GM12878 (cell line): ENCODE data around the gene OLIG3. TPM values are rescaled to one million over a fixed set of nuclear protein-coding genes. Genes with fewer than 3 reads are reported as not detected.

Experiments used
- ATAC-seq: fragments of 200-7000 bp; cut with Tn5 transposase; 3 replicates; pipeline ENCODE4 v1.9.1; 2020; ENCODE audit warnings: mild to moderate bottlenecking, moderate library complexity
- BruUV-seq: library from RNA; stranded (reverse); fragments of 400-500 nt; replicated peaks from 2 replicates; lab custom pipeline; 2021; lab: Mats Ljungman, UMichigan
- CTCF ChIA-PET: fragments of 300-600 bp; sonication (Branson Sonifier 250); formaldehyde crosslinking; extraction: SDS; loops from one replicate; lab custom pipeline; 2021; ENCODE audit warnings: inconsistent platforms; lab: Yijun Ruan, JAX
- POLR2A ChIA-PET: fragments of 350-600 bp; formaldehyde crosslinking; extraction: SDS; loops from one replicate; lab custom pipeline; 2021; ENCODE audit warnings: inconsistent platforms; lab: Charles Lee
- RAD21 ChIA-PET: fragments of 300-600 bp; sonication (Branson Sonifier 250); formaldehyde crosslinking; loops from one replicate; lab custom pipeline; 2023; ENCODE audit warnings: antibody characterized with exemption; ENCODE audit not compliant: unreplicated experiment; lab: Charles Lee
- SMC1A ChIA-PET: fragments of 300-600 bp; sonication (Branson Sonifier 250); formaldehyde crosslinking; loops from one replicate; lab custom pipeline; 2023; ENCODE audit not compliant: unreplicated experiment, uncharacterized antibody; lab: Charles Lee
- DNase-seq: peaks from one replicate; pipeline ENCODE4 v3.0.0-alpha.2; 2011; ENCODE audit warnings: low read depth, low spot score
- FAIRE-seq: peaks from 3 replicates; lab custom pipeline; 2011; peaks lifted over from hg19 to GRCh38; lab: Jason Lieb, UNC
- H2AFZ ChIP-seq: 2 replicates; pipeline ENCODE4 v1.6.0; 2011; ENCODE audit warnings: low read depth, low read length, control low read depth; ENCODE audit not compliant: control insufficient read depth
- H3K27ac ChIP-seq: 2 replicates; pipeline ENCODE4 v1.5.1; 2011; ENCODE audit warnings: control low read depth; ENCODE audit not compliant: control insufficient read depth, insufficient read depth
- H3K27me3 ChIP-seq, 2 experiments: replicated peaks in 1 of 2; 2 replicates each; pipeline versions ENCODE4 v1.6.0 to v1.6.1; 2011; ENCODE audit warnings: low read length in 1 of 2; ENCODE audit not compliant: control insufficient read depth in 2 of 2, insufficient read depth in 2 of 2
- H3K36me3 ChIP-seq, 2 experiments: 2 replicates each; pipeline ENCODE4 v1.5.1; 2011; ENCODE audit warnings: low read length in 1 of 2; ENCODE audit not compliant: control insufficient read depth in 2 of 2, insufficient read depth in 2 of 2
- H3K4me1 ChIP-seq: 2 replicates; pipeline ENCODE4 v1.6.1; 2011; ENCODE audit warnings: mild to moderate bottlenecking, low read length, moderate library complexity, mixed read lengths; ENCODE audit not compliant: control insufficient read depth, insufficient read depth
- H3K4me2 ChIP-seq: 2 replicates; pipeline ENCODE4 v1.6.0; 2011; ENCODE audit warnings: control low read depth; ENCODE audit not compliant: control insufficient read depth, insufficient read depth
- H3K4me3 ChIP-seq: fragments of 200-600 bp; sonication (generic); 2 replicates; pipeline ENCODE4 v1.5.1; 2016
- H3K79me2 ChIP-seq: 2 replicates; pipeline ENCODE4 v1.6.0; 2011; ENCODE audit warnings: low read length; ENCODE audit not compliant: control insufficient read depth, insufficient read depth
- H3K9ac ChIP-seq: 2 replicates; pipeline ENCODE4 v1.8.0; 2011; ENCODE audit warnings: low read length, control low read depth, mixed read lengths; ENCODE audit not compliant: control insufficient read depth, insufficient read depth
- H3K9me3 ChIP-seq: replicated peaks from 3 replicates; pipeline ENCODE4 v1.5.1; 2011; ENCODE audit warnings: mild to moderate bottlenecking, low read length; ENCODE audit not compliant: control insufficient read depth, insufficient read depth
- H4K20me1 ChIP-seq: 2 replicates; pipeline ENCODE4 v1.6.0; 2011; ENCODE audit not compliant: control insufficient read depth, insufficient read depth
- BMI1 ChIP-seq: fragments of 450-650 bp; IDR thresholded peaks from 2 replicates; pipeline ENCODE4 v1.6.1; 2016; ENCODE audit warnings: mild to moderate bottlenecking, moderate library complexity, borderline replicate concordance
- CBX5 ChIP-seq: sonication (generic); IDR thresholded peaks from 2 replicates; pipeline ENCODE4 v1.6.1; 2016; ENCODE audit warnings: low read depth, moderate library complexity, mild to moderate bottlenecking, inconsistent platforms
- FOXM1 ChIP-seq: IDR thresholded peaks from 2 replicates; pipeline ENCODE4 v1.6.1; 2012; ENCODE audit warnings: low read depth, mild to moderate bottlenecking, inconsistent platforms, low read length, moderate library complexity
- HDAC6 ChIP-seq: fragments of 200-600 bp; sonication (generic); IDR thresholded peaks from one replicate; pipeline ENCODE4 v1.8.0; 2017; ENCODE audit warnings: antibody characterized with exemption; ENCODE audit not compliant: unreplicated experiment
- NFIC ChIP-seq: IDR thresholded peaks from 2 replicates; pipeline ENCODE4 v1.6.1; 2012; ENCODE audit warnings: low read depth, mild to moderate bottlenecking, inconsistent platforms, low read length, moderate library complexity
- PAX5 ChIP-seq: IDR thresholded peaks from 2 replicates; pipeline ENCODE4 v1.6.1; 2011; ENCODE audit warnings: low read depth, low read length, borderline replicate concordance
- RUNX3 ChIP-seq: IDR thresholded peaks from 2 replicates; pipeline ENCODE4 v1.6.1; 2012; ENCODE audit warnings: low read length, inconsistent platforms
- ZZZ3 ChIP-seq: IDR thresholded peaks from 2 replicates; pipeline ENCODE4 v1.6.1; 2011; ENCODE audit warnings: low read depth; ENCODE audit not compliant: control insufficient read depth, insufficient read length
- WGBS: methylation state at CpG from one replicate; pipeline ENCODE4 v1.1.6; 2016; ENCODE audit warnings: low lambda C conversion rate; ENCODE audit not compliant: insufficient replicate concordance, insufficient coverage; ENCODE audit errors: missing lambda C conversion rate; 5-methylcytosine and 5-hydroxymethylcytosine counted together
- in situ Hi-C: fragments of 300-500 bp; cut with MboI; formaldehyde crosslinking; loops from 9 replicates; pipeline ENCODE4 v1.14.3; 2018; ENCODE audit warnings: mixed read lengths
- intact Hi-C: fragments of 100-400 bp; cut with micrococcal nuclease; formaldehyde crosslinking; loops from one replicate; pipeline ENCODE4 v1.14.2; 2022; ENCODE audit not compliant: unreplicated experiment
- polyA plus RNA-seq, 11 experiments: library from polyadenylated mRNA; depleted of rRNA in 4 of 11; unstranded in 6 of 11; stranded (reverse) in 5 of 11; fragments of >200 nt; fragmentation: Nextera tagmentation in 4 of 11; fragmentation: Illumina TruSeq in 1 of 11; extraction: Ambion mirVana in 4 of 11; extraction: Trizol in 1 of 11; gene quantifications; 1 replicate in 1 of 11; 2 replicates in 10 of 11; pipeline versions ENCODE4 v1.2.1 to v1.2.3, GENCODE V29; 2011 to 2016; ENCODE audit warnings: inconsistent platforms in 2 of 11, missing spikeins in 2 of 11, low read depth in 1 of 11
- total RNA-seq, 4 experiments: library from RNA; depleted of rRNA in 3 of 4; stranded (reverse); fragments of >200 nt in 3 of 4; fragmentation: Illumina TruSeq in 1 of 4; extraction: Trizol in 1 of 4; gene quantifications; 2 replicates each; pipeline versions ENCODE4 v1.2.1 to v1.2.3, GENCODE V29; 2013 to 2021
- TF ChIP-seq, protein P1 (sequence below): fragments of 450-650 bp; IDR thresholded peaks from 2 replicates; pipeline ENCODE4 v1.6.1; 2017; ENCODE audit warnings: borderline replicate concordance
- TF ChIP-seq, protein P2 (sequence below): IDR thresholded peaks from 2 replicates; pipeline ENCODE4 v1.6.1; 2012; ENCODE audit warnings: low read length, inconsistent platforms
- TF ChIP-seq, protein P3 (sequence below): fragments of 150-350 bp; IDR thresholded peaks from 2 replicates; pipeline ENCODE4 v1.6.1; 2016; ENCODE audit warnings: low read depth, low read length
- TF ChIP-seq, protein P4 (sequence below): IDR thresholded peaks from 2 replicates; pipeline ENCODE4 v1.6.1; 2011; ENCODE audit warnings: low read depth, mild to moderate bottlenecking, low read length, moderate library complexity, borderline replicate concordance; ENCODE audit errors: extremely low read depth
- TF ChIP-seq, protein P5 (sequence below): fragments of 450-650 bp; IDR thresholded peaks from 2 replicates; pipeline ENCODE4 v1.6.1; 2014; ENCODE audit warnings: mild to moderate bottlenecking

The OLIG3 gene
- total and polyA plus RNA-seq, 10 of the 15 experiments (the other 5 are each of a cell fraction or from before 2014, with no cell fraction given), result not detected

DNA sequence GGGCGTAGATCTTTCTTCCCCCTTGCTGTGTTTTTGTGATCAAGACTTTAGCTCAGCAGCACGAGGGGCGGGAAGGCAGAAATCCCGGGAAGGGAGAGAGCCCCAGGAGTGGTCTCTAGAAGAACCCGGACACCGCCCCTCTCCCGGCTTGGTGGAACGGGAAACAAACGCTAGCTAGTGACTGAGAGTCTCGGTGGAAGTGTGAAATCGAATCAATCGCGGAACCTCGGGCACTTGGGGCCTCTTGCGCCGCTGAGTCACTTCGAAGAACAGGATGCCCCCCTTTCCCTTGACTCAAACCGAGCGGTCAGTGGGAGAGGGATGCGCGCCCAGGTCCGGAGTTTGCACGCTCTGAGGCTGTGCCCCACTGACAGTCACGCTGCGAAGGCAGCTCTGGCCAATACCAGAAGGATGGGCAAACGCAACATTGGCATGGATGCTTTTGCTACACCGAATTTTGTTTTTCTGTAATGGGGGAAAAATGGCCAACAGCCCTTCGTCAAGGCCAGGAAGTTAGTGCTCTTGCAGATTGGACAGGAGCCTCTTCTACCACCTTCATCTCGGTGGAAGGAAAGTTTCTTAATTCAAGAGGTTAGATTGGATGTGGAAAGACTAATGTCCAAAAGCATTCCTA, 1.6 kb upstream of the OLIG3 start (continued):
- no peak for TF ChIP-seq FOXM1
- TF ChIP-seq, protein P1, sequence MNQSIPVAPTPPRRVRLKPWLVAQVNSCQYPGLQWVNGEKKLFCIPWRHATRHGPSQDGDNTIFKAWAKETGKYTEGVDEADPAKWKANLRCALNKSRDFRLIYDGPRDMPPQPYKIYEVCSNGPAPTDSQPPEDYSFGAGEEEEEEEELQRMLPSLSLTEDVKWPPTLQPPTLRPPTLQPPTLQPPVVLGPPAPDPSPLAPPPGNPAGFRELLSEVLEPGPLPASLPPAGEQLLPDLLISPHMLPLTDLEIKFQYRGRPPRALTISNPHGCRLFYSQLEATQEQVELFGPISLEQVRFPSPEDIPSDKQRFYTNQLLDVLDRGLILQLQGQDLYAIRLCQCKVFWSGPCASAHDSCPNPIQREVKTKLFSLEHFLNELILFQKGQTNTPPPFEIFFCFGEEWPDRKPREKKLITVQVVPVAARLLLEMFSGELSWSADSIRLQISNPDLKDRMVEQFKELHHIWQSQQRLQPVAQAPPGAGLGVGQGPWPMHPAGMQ, result no peak
- TF ChIP-seq, protein P2, sequence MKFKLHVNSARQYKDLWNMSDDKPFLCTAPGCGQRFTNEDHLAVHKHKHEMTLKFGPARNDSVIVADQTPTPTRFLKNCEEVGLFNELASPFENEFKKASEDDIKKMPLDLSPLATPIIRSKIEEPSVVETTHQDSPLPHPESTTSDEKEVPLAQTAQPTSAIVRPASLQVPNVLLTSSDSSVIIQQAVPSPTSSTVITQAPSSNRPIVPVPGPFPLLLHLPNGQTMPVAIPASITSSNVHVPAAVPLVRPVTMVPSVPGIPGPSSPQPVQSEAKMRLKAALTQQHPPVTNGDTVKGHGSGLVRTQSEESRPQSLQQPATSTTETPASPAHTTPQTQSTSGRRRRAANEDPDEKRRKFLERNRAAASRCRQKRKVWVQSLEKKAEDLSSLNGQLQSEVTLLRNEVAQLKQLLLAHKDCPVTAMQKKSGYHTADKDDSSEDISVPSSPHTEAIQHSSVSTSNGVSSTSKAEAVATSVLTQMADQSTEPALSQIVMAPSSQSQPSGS, result no peak
- no peak for TF ChIP-seq BMI1
- TF ChIP-seq, all 136 proteins: peak for 0

DNA sequence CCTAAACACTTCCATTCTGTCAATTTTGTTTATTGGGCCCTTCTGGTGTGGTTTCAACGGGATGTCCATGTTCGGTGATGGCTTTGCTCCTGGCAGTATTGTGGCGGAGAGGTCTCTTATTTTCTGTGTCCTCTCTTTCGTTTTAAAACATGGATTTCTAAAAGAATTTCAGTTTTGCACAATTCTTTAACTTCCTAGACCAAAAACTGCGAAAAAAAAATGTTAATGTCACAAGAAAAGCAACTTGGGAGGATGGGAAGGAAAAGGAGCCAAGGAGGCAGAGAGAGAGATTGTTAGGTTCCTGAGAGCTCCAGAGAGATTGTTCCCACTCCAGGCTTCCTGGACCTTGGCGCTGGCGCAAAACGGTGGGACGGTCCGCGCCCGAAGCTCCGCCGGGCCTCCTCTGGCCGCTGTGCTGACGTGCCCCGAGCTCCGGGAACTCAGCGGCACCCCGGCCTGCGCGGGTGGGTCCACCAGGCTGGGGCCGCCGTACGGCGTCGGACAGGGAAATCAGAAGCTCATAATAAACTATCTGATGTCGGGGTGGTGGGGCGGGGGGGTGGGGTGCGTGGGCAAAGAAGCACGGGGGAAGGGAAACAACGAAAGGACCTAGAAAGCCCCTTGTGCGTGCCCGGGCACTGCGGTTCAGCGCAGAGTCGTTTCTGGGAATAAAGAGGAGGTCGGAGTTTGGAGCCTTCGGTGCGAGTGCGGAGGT, 951 bp upstream of the OLIG3 start:
- peaks cover 34 to 50% of the 10 kb centered on the region in 2 experiments for H3K27me3 ChIP-seq
- peaks cover 2% of the 10 kb centered on the region; the same call in 1 of the 3 replicates for H3K9me3 ChIP-seq
- H4K20me1 ChIP-seq, result no peaks in the 10 kb centered on the region
- ATAC-seq (no peak), FAIRE-seq (no peak), DNase-seq (no peak)
- in situ Hi-C loops, result no loop called here
- 42% methylated on average over 30 of the region's 41 CpGs for WGBS
- no TSS peak for BruUV-seq
- ChIA-PET POLR2A (no interaction called here), RAD21 (no interaction called here), SMC1A (no interaction called here), CTCF (interaction anchor here (0.8 kb wide), 1 partner anchor 95 kb away, joined by 4 read pairs; no protein-coding TSS in a partner anchor)
- intact Hi-C loops, result loop anchor here (5.0 kb wide), 1 partner anchor 418 kb away; no protein-coding TSS in a partner anchor
- H3K79me2 ChIP-seq, result no peaks in the 10 kb centered on the region
- H2AFZ ChIP-seq, result no peak overlapping the region
- no peaks in the 10 kb centered on the region for H3K36me3 ChIP-seq
- no peak overlapping the region for H3K9ac ChIP-seq
- H3K4me2 ChIP-seq, result no peak overlapping the region
- H3K27ac ChIP-seq, result no peak overlapping the region
- no peak overlapping the region for H3K4me3 ChIP-seq
- H3K4me1 ChIP-seq, result no peaks in the 10 kb centered on the region
- TF ChIP-seq HDAC6, result no peak
- TF ChIP-seq, protein P3, sequence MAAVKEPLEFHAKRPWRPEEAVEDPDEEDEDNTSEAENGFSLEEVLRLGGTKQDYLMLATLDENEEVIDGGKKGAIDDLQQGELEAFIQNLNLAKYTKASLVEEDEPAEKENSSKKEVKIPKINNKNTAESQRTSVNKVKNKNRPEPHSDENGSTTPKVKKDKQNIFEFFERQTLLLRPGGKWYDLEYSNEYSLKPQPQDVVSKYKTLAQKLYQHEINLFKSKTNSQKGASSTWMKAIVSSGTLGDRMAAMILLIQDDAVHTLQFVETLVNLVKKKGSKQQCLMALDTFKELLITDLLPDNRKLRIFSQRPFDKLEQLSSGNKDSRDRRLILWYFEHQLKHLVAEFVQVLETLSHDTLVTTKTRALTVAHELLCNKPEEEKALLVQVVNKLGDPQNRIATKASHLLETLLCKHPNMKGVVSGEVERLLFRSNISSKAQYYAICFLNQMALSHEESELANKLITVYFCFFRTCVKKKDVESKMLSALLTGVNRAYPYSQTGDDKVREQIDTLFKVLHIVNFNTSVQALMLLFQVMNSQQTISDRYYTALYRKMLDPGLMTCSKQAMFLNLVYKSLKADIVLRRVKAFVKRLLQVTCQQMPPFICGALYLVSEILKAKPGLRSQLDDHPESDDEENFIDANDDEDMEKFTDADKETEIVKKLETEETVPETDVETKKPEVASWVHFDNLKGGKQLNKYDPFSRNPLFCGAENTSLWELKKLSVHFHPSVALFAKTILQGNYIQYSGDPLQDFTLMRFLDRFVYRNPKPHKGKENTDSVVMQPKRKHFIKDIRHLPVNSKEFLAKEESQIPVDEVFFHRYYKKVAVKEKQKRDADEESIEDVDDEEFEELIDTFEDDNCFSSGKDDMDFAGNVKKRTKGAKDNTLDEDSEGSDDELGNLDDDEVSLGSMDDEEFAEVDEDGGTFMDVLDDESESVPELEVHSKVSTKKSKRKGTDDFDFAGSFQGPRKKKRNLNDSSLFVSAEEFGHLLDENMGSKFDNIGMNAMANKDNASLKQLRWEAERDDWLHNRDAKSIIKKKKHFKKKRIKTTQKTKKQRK, result no peak
- TF ChIP-seq CBX5, result no peak
- TF ChIP-seq, protein P4, sequence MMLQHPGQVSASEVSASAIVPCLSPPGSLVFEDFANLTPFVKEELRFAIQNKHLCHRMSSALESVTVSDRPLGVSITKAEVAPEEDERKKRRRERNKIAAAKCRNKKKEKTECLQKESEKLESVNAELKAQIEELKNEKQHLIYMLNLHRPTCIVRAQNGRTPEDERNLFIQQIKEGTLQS, result no peak
- TF ChIP-seq, protein P5, sequence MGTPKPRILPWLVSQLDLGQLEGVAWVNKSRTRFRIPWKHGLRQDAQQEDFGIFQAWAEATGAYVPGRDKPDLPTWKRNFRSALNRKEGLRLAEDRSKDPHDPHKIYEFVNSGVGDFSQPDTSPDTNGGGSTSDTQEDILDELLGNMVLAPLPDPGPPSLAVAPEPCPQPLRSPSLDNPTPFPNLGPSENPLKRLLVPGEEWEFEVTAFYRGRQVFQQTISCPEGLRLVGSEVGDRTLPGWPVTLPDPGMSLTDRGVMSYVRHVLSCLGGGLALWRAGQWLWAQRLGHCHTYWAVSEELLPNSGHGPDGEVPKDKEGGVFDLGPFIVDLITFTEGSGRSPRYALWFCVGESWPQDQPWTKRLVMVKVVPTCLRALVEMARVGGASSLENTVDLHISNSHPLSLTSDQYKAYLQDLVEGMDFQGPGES, result no peak
- TF ChIP-seq NFIC, result no peak
- no peak for TF ChIP-seq ZZZ3
- no peak for TF ChIP-seq RUNX3
- no peak for TF ChIP-seq PAX5
